Measurements from ENCODE around the gene IL17RD. TPM values are rescaled to one million over a fixed set of nuclear protein-coding genes. Genes with fewer than 3 reads are reported as not detected.

Gene IL17RD
- total and polyA plus RNA-seq, 2 of the 4 experiments (the other 2 are of a cell fraction): 0.72 to 0.92 TPM

DNA sequence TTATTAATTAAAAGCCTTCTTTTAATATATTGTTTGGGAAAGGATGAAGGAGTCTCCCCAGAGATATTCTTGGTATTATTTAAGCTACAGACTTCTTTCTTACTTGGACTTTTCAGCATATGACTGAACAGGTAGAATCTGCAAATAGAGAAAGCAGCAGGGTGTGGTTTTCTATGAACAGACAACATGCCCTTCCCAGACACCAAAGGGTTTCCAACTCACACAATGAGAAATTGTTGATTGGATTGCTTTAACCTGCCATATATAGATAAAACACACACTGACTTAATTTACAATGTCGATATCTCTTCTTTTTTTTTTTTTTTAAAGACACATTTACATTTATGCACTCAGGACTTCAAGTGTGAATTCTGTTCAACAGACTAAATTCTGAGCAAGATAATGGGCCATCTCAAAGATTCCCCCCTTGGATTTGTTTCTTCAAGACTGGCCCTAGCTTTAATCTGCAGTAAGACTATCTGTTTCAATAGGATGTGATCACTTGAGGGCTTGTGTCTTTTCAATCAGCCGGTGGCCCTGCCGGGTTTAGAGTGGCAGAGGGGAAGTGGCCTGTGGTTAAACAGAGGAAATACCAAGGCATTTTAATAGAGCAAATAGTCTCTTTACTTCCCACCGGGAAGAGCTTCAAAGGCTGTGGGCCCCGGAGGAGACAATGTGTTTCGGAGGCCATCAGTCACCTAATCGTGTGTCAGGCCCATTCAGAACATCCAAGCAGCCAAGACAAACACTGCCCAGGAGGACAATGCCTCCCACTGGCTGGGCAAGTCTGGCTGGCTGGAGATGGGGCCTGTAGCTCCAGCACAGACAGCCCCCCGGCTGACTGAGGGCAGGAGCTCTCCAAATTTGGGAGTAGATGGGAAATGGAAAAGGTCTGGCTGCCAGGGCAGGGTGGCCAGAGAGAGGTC is 6.1 kb downstream of the IL17RD start:
- intact Hi-C loops (cut with micrococcal nuclease): no loop called here
- H3K4me2 ChIP-seq (ENCODE audit: low read depth, low read length): no peak overlapping the region
- H3K27ac ChIP-seq (ENCODE audit: insufficient read depth, low read length): no peak overlapping the region
- H2BK15ac ChIP-seq (ENCODE audit: low read depth, low read length): no peak overlapping the region
- no peak overlapping the region for H2AK5ac ChIP-seq (ENCODE audit: low read depth, low read length)
- H4K8ac ChIP-seq (ENCODE audit: low read depth in 2 of 2, low read length in 2 of 2): no peak overlapping the region
- H2BK5ac ChIP-seq (ENCODE audit: low read depth, low read length, poor library complexity, severe bottlenecking): no peak overlapping the region
- H3K23ac ChIP-seq (ENCODE audit: low read depth, low read length): no peak overlapping the region
- no peak for DNase-seq
- no peak overlapping the region for H3K56ac ChIP-seq (ENCODE audit: extremely low read depth, insufficient read depth, low read length)
- no TSS peak for BruUV-seq (replicated peaks)
- dilution Hi-C loops (cut with HindIII; ENCODE audit: low sequenced_read_pairs, unreplicated experiment): no loop called here
- ChIA-PET POLR2A (ENCODE audit: unreplicated experiment) (no interaction called here), CTCF (no interaction called here)
- in situ Hi-C loops (cut with MboI; ENCODE audit: low sequenced_read_pairs): loop anchor here (25.0 kb wide), 1 partner anchor 403 kb away; the partner anchor contains the start of gene PDE12
- no peaks in the 10 kb centered on the region for H3K79me1 ChIP-seq (ENCODE audit: low read depth in 1 of 2, low read length in 2 of 2)
- peaks cover 30% of the 10 kb centered on the region for H3K27me3 ChIP-seq (ENCODE audit: control insufficient read depth, insufficient read depth, low read length)
- no peaks in the 10 kb centered on the region for H3K9me1 ChIP-seq (ENCODE audit: insufficient read depth, low read length)
- no peak overlapping the region for H3K14ac ChIP-seq (replicated peaks; ENCODE audit: low read depth, low read length)
- H3K18ac ChIP-seq (ENCODE audit: low read depth, low read length): no peak overlapping the region
- no peak overlapping the region for H4K5ac ChIP-seq (ENCODE audit: low read depth, low read length)
- no peaks in the 10 kb centered on the region; the same call in 1 of the 2 replicates for H4K20me1 ChIP-seq (ENCODE audit: insufficient read depth, low read length)
- H2AFZ ChIP-seq (replicated peaks; ENCODE audit: low read length, poor library complexity): no peak overlapping the region
- no peak overlapping the region for H2BK120ac ChIP-seq (ENCODE audit: low read depth, low read length)
- no peak overlapping the region for H3K4me3 ChIP-seq (ENCODE audit: insufficient read depth, low read depth, low read length)
- H3K36me3 ChIP-seq (ENCODE audit: control insufficient read depth, insufficient read depth, low read length): no peaks in the 10 kb centered on the region
- H4K91ac ChIP-seq (ENCODE audit: insufficient read depth, low read depth, low read length): no peak overlapping the region
- H2BK20ac ChIP-seq (ENCODE audit: low read depth, low read length): no peak overlapping the region
- no peak for ATAC-seq (ENCODE audit: low read depth)
- no peak overlapping the region for H2AK9ac ChIP-seq (replicated peaks; ENCODE audit: low read depth, low read length, poor library complexity)
- H3K9ac ChIP-seq (ENCODE audit: low read depth, low read length): no peak overlapping the region
- no peaks in the 10 kb centered on the region for H3K9me3 ChIP-seq (ENCODE audit: control insufficient read depth, insufficient read depth, low read length)
- peaks cover 4% of the 10 kb centered on the region; the same call in 1 of the 2 replicates for H3K4me1 ChIP-seq (ENCODE audit: control insufficient read depth, insufficient read depth, low read length)
- WGBS, 2 experiments (ENCODE audit: extremely low coverage in 2 of 2, insufficient read length in 1 of 2): no CpG with 5 or more reads among the region's 8 CpGs
- no peak overlapping the region for H3K4ac ChIP-seq (ENCODE audit: low read depth, low read length)
- TF ChIP-seq BHLHE40 (IDR thresholded peaks at IDR 0.05; ENCODE audit: low read depth, low read length): no peak
- no peak for TF ChIP-seq CEBPB (IDR thresholded peaks at IDR 0.05; ENCODE audit: low read depth, low read length)
- no peak for TF ChIP-seq RAD21 (IDR thresholded peaks at IDR 0.05; ENCODE audit: low read length)
- TF ChIP-seq FOS (IDR thresholded peaks at IDR 0.05; ENCODE audit: low read depth, low read length): no peak
- TF ChIP-seq POLR2A (IDR thresholded peaks at IDR 0.05; ENCODE audit: low read depth, low read length): no peak
- no peak for TF ChIP-seq ELK1 (IDR thresholded peaks at IDR 0.05; ENCODE audit: borderline replicate concordance, low read depth, low read length)
- TF ChIP-seq MXI1 (IDR thresholded peaks at IDR 0.05; ENCODE audit: borderline replicate concordance, low read depth, low read length): no peak
- TF ChIP-seq CTCF (conservative IDR thresholded peaks at IDR 0.05; ENCODE audit: low read depth, low read length): no peak
- TF ChIP-seq MAZ (IDR thresholded peaks at IDR 0.05; ENCODE audit: borderline replicate concordance, low read depth, low read length): no peak
- TF ChIP-seq, protein P1, sequence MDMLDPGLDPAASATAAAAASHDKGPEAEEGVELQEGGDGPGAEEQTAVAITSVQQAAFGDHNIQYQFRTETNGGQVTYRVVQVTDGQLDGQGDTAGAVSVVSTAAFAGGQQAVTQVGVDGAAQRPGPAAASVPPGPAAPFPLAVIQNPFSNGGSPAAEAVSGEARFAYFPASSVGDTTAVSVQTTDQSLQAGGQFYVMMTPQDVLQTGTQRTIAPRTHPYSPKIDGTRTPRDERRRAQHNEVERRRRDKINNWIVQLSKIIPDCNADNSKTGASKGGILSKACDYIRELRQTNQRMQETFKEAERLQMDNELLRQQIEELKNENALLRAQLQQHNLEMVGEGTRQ (IDR thresholded peaks at IDR 0.05; ENCODE audit: low read depth, low read length): no peak
- TF ChIP-seq SMC3 (IDR thresholded peaks at IDR 0.05; ENCODE audit: low read depth, low read length): no peak
- TF ChIP-seq RFX5 (IDR thresholded peaks at IDR 0.05; ENCODE audit: low read depth, low read length): no peak
- no peak for TF ChIP-seq NFE2L2 (IDR thresholded peaks at IDR 0.05; ENCODE audit: low read depth, low read length)
- no peak for TF ChIP-seq CHD1 (IDR thresholded peaks at IDR 0.05; ENCODE audit: low read depth, low read length)
- no peak for TF ChIP-seq MAFK (IDR thresholded peaks at IDR 0.05; ENCODE audit: low read depth, low read length)
